HG02642 (cell line): ENCODE results near the gene GALNT2.
A peak's percentile ranks its signal among the peaks of the same experiment; 100 is the strongest.

Experiments
- ATAC-seq: cut with Tn5 transposase; IDR thresholded peaks from one replicate; pipeline ENCODE4 v1.9.1; 2021; ENCODE audit warnings: mild to moderate bottlenecking; ENCODE audit not compliant: unreplicated experiment, poor library complexity

The GALNT2 gene

DNA sequence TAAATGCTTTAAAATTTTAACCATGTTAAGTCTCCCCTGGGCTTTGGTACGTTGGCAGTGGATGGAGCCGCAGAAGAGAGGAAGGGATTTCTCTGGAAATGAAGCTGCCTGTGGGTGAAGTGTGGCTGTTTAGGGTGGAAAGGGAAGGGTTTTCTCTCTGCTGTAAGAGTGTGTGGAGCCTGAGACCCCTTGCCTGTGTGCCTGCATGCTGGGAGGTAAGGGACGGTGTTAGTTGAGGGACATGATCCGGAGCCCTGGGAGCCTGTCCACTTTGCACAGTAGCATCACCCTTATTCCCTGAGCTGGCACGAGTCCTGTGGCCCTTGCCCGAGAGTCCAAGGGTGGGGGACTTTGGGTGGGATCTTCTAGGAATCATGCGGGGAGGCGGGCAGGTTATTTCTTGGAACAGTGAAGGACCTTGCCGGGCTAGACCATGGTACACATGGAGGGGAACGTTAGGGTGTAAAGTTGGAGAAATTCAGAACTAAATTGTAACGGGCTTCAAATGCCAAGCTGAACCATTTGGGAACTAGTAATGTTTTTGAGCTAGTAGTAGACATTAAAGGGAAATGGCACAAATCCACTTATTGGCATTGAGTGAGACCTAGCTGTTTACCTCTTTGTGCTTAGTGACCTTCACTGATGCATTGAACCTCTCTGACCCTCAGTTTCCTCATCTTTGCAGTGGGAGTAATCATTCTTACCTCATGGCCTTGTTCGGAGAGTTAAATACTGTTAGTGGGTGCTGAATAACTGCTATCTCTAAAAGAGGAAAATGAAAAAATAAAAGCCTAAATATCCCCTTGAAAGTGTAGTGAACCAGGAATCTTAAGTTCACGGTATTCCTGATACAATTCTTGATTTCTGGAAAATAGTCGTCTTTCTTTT is 3.5 kb downstream of the GALNT2 start:
- no peak for ATAC-seq

DNA sequence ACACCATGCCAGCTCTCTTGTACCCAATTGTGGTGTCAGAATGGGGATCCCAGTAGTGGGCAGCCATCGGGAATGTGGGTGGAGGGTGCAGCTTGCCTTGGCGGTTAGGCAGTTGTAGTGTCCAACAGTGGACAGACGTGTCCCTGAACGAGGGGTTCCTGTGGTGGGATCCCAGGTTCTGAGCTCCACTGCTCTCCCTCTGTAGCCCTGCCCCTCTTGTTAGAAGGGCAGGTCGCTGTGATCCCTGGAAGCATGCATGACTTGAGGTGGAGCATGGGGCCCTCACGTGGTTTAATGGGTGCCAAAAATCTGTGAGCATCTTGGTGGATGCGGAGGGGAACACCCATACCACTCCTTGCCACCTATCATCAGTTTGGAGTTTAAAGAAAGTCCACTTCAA is 4.3 kb downstream of the GALNT2 start:
- ATAC-seq, result no peak

DNA sequence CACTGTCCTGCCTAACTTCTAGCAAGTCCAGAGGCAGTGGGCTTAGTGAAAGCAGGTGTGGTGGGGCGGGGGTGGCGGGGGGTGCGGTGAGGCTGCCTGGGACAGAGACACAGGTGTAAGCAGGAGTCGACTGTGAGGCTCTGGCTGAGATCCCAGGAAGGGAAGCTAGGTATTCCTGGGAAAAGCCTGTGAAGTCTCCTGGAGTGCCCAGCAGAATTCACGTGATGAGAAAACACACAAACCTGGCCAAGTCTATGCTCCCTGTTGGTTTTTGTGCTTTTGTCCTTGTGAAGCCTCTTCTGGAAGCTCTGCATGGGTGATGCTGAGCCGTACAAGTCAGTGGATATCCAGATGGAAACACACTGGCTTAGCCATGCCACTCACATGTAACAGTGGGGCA is 5.3 kb downstream of the GALNT2 start:
- no peak for ATAC-seq

DNA sequence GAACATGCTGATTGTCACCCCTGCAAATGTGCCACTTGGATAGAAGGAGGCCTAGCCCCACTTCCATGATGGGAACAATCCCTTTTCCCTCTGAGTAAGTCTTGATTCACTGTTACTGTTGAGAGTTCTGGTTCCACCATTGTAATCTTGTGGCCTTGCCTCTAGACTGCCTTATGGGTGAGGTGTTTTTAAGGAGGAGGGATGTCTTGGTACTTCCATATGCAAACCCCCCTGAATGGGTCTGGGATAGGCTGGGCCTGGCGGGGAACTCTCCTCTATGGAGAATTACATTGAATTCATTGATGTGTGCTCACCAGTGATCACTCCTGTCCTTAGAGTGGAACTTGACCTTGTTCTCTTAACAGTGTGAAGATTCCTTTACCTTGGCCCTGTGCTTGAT is 5.8 kb downstream of the GALNT2 start:
- no peak for ATAC-seq

DNA sequence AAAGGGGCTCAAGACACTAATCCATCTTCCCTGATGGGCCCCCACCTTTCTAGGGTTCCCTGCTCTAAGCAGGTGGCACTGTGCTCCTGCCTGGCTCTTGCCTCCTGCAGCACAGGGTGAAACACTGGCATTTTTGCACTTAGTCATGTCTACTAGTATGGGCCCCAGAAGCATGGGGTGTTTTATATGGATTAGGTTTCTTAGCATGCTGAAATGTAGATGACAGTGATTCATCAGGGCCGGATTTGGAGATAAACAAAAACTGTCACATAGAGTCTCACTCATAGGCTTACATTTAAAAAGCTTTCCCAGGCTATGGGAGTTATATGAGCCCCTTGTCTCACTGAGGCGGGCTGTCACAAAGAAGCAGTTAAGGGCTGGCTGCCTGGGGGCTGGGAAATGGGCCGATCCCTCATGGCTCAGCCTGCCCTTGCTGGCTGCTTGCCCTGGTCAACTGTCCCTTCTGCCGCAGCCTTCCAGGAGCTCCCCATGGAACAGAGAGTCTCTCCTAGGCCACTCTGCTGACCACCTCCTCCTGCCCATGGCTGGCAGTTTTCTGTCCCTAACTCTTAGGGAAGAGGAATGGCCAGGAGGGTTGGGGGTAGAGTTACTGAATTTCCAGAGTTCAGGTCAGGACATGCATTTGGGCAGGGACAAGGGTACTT is 6.5 kb downstream of the GALNT2 start:
- ATAC-seq, result no peak

DNA sequence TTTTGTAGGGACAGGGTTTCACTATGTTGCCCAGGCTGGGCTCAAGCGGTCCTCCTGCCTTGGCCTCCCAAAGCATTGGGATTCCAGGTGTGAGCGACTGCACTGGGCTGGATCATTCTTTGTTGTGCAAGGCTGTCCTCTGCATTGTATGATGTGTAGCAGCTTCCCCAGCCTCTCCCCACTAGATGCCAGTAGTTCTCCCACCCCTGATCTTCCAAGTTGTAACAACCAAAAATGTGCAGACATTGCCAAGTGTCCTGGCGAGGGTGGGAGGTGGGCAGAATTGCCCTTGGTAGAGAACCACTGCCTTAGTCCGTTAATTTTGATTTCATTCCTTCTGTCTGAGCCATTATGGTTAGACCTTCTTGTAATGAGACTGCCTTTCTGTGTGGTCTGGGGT is 7.2 kb downstream of the GALNT2 start:
- no peak for ATAC-seq

DNA sequence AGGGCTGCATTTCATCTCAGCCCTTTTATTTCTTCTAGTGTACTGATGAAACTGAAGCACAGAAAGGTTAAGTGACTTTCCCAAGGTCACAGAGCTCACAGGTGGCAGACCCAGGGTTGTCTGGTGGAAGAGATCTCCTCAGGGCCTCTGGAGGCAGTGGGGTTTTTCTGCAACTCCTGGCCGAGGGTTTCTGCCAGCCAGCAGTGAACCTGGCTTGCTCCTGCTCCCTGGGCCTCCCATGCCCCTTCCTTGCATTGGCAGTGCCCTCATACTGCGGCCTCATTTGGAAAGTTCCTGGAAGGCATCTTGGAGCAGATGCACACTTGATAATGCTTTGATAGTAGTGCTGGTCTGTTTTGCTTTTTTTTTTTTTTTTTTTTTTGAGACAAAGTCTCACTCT is 7.7 kb downstream of the GALNT2 start:
- no peak for ATAC-seq

DNA sequence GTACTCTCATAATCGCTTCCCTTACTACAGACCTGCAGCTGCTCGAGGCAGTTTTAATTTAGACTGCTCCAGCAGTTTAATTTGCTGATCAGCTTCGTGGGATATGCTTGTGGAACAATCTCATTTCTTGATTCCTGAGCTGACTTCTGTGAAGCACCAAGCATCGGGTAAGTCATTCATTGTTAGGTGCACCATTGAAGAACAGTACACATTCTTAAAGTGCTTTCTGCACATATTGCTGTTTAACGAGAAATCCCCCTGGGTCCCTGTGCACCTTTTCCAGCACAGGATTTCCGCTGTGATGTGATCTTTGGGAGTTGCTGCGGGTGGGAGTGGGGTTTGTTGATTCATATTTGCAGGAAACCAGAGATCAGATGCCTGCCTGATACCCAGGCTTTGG is 9.1 kb downstream of the GALNT2 start:
- no peak for ATAC-seq

DNA sequence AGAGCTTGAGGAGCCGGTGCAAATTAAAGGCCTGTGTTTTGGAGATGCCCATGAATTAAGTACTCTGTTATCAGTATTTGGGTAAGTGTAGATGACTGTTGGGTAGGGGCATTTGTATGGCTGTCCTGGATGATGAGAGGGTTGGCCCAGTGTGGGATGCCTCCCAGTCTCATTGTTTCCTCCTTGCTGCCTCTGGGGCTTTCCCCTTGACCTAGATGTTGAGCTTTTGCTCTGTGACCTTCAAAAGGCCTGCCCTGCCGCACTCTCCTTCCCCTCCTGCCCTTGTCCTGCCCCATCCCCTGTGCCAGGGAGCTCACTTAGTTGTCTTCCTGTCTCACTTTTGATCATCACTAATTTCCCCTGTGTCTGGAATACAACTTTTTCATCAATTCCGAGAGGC is 10.0 kb downstream of the GALNT2 start:
- no peak for ATAC-seq

DNA sequence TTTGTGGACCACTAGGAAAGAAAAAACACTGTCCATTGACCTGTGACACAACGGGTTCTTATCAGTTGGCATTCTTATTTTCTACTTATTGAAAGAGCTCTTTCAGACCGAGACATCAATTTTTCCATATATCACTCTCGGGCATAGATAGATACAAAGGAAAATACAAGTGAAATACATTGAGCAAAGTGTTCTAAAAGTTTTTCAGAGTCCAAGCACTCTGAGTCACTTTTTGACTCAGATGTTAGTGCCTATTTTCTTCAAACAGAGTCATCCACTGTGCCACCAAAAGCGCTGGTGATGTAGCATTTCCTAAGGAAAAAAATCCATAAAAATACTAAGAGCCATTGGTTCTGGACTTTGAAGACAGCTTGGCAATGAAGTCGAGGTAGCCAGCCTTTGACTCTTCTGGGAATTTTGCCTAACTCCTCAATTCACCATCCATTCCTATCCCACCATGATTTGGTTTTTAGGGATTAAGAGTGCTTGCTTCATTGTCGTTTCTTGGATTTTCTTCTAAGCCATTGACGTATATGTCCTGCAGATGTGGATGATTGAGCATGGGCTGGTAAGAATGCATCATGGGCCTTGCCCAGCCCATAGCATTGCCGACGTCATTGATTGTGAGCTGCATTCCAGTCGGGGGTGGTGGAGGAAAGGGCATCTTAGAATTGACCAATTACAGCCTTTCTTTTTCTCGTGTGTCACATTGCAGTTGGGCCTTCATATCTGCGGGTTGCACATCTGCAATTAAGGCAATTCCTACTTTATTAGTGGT is 10.6 kb downstream of the GALNT2 start:
- ATAC-seq, result no peak

DNA sequence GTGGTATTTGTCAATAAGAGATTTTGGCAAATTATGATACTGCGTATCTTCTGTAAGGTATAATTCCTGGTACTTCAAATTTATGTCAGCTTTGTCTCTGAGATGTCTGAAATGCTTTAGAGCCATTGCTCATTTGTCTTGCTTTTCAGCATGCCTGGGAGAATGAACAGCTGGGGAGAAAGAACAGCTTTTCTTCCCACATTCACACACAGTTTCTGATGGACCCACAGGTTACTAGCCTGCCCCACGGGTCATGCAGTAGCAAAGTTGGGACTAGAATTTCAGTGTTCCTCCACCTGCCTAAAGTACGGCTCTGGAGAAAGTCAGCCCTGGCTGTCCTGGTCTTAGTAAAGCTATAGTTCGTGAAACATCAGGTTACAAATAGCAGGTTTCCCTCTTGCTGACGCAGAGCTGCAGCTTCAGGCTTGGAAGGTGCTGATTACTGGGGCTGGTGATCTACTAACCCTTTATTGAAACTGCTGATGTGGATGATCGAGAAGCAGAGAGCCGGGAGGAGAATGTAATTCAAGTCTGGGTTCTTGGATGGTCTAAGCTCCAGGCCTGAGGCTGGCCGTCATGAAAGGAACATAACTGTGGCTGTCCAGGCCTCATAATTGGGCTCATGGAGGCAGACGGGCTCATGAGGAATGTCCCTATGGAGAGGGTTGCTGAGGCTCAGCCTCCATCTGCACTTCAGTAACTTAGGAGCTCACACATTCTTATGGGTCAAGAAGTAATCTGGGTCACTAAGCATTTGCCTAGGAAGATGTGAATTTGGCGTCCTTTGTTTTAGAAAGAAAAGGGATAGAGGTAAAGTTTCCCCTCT is 12.4 kb downstream of the GALNT2 start:
- ATAC-seq, result no peak

DNA sequence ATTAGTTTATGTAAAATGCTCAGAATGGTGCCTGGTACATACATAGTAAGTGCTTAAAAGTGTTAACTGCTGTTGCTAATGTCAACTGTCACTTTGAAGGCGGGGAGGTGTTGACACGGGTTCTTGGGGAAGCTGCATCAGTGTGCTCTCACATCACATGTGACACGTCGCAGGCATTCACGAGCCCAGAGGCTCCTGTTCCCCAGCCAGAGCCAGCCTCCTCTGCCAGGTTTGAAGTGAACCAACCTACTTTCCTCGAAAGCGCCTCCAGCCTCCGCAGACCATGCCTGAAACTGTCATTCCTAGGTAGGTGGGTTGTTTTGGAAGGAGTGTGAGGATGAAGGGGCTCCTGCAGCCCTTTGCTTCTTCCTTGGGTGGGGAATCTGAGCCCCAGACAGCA is 13.8 kb downstream of the GALNT2 start:
- ATAC-seq, result no peak

DNA sequence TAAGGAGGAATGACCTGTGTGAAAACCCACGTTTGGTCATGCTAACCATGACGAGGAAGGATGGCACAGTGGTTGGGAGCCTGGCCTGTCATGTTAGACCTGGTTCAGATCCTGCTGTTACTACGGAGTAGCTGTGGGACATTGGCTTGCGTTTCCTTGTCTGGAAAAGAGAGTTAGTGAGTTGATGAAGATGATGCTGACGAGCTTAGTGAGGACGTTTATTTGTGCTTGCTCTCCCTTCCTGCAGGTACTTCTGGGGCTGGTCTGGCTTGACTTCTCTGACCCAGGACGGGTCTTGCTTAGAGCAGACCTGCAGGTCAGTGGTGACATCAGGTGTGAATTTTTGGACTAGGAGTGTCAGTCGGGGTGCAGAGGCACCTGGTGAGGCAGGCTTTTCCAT is 14.7 kb downstream of the GALNT2 start:
- no peak for ATAC-seq

DNA sequence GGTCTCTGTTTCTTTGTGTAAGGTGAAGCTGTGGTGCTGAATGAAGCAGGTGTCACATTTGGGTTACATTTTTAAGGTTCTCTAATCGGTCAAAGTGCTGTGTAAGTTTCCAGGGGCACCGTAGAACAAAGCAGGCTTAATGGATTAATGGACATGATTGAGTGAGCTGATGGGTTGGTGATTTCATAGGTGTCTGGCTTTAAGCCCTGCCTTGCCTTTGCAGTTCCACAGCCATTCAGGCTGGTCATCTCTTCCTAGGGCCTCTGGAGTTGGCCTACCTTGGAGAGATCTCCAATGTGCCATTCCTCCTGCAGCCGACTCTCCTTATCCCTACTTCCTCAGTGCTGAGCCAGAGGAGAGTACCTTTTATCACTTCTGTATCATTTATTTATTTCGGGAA is 15.2 kb downstream of the GALNT2 start:
- no peak for ATAC-seq

DNA sequence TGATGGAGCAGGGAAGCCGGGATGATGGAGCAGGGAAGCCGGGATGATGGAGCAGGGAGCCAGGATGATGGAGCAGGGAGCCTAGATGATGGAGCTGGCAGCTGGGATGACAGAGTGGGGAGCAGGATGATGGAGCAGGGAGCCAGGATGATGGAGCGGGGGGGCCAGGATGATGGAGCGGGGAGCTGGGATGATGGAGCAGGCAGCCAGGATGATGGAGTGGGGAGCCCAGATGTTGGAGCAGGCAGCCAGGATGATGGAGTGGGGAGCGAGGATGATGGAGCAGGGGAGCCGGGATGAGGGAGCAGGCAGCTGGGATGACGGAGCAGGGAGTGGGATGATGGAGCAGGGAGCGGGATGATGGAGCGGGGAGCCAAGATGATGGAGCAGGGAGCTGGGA is 16.0 kb downstream of the GALNT2 start:
- ATAC-seq, result no peak

DNA sequence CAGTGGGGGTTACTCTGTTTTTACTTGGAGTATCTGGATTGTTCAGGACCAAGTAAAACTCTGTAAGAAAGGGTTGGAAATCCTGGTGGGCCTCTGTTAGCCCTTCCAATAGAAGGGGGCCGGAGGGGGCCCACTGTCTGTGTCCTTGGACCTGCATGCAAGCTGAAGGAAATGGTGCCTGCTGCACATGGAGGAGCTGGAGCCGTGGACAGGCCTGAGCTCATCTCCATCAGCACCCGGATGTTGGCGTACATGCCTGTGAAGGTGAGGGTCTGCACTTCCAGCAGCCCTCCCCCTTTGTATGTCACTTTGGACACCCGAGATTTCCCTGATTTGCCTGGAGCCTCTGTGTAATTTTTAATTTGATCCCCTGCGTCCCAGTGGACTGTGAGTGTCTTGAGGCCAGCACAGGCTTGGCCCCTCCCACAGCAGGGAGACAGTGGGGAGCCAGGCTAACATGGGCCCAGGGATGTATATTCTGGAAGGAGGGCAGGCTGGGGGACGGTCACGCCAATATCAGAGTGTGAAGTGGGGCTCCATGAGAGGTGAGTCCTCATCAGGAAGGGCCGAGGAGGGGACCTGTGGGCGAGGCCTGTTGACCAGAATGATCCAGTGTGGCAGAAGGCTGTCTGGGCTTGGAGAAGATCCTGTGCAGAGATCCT is 16.8 kb downstream of the GALNT2 start:
- no peak for ATAC-seq

DNA sequence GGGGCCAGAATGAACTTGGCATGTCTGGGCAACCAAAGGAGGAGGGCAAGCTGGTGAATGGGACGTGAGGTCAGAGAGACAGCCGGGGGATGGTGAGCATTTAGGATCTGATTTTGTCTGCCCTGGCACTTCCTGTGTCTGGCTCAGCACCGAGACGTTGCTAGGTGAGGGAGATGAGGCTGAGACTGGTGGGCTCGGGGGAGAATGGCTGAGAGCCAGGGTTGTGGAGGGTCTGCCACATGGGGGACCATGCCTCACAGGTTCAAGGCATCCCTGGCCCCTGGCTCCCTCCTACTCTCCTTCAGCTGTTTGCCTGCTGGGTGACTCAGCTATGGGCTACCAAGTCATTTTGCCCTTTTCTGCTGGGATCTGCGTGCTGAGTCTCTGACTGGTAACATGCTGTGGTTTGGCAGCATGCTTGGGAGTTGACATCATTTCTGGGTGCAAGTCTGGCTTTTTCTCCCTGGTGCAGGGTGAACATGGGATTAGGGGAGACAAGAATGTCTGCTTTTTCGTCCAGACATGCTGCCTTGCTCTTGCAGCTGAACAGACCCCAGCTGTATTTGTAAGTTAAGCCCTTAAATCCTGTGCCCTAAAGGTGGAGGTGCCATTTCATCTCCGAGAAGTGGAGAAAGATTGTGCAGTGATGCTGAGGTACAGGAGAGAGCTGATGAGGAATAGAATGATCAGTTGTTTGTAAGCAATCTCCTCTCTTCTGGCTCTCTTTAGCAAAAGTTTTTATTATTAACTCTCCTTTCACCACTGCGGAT is 17.6 kb downstream of the GALNT2 start:
- peak; percentile 47 for ATAC-seq

DNA sequence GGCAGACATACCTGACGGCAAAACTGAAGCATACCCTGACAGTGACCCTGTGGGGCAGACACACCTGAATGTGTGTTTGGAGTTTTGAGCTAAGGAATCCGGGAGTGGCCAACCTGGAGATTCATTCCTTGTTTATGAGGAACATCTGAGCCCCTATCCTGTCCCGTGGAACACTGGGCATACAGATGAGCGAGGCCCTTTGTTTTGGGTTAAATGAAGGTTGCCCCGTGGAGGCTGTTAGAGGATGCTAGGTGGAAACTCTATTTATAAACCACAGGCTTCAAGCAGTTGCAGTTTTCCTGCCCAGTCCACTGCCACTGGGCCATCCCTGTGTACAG is 18.1 kb downstream of the GALNT2 start:
- no peak for ATAC-seq

DNA sequence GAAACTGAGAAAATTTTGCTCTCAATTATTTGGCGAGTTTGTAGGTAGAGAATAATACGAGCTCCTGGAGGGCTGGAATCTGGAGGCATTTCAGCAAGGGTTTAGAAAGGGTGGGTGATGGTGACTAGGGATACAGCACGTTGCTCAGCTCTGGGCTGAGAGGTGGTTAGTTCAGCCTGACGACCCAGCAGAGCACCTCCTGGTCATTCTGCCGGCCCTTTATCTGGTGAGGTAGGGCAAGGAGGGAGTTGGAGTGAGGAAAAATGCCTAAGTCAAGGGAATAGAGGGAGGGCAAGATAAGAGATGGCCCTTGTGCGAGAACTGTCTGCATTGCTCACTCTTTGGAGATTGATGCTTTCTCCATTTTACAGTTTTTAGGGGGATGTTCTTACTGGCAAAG is 19.1 kb downstream of the GALNT2 start:
- ATAC-seq, result no peak
